Measurements from ENCODE around the gene MTARC2.
A peak's percentile ranks its signal among the peaks of the same experiment; 100 is the strongest.
"Not testable (repeated sequence)": the region's sequence is repeated elsewhere in the genome, so short reads cannot be mapped to it uniquely, and the experiment has no call there.

MTARC2 gene

GRCh38 chr1:220733086-220733601 lies 15.0 kb upstream of the MTARC2 start:
- peak; percentile 68 to 77 for DNase-seq

GRCh38 chr1:220734571-220735326 lies 13.4 kb upstream of the MTARC2 start:
- no peak for DNase-seq

GRCh38 chr1:220736283-220736682 lies 11.8 kb upstream of the MTARC2 start:
- not testable (repeated sequence) for DNase-seq

DNA sequence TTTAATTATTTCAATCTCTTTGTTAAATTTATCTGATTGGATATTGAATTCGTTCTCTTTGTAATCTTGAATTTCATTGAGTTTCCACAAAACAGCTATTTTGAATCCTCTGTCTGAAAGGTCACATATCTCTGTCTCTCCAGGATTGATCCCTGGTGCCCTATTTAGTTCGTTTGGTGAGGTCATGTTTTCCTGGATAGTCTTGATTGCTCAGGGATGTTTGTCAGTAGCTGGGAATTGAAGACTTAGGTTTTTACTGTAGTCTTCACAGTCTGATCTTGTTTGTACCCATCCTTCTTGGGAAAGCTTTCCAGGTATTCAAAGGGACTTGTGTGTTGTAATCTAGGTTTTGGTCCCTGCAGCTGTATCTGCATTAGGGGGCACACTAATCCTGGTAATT lies 6.8 kb upstream of the MTARC2 start:
- DNase-seq = no peak

DNA sequence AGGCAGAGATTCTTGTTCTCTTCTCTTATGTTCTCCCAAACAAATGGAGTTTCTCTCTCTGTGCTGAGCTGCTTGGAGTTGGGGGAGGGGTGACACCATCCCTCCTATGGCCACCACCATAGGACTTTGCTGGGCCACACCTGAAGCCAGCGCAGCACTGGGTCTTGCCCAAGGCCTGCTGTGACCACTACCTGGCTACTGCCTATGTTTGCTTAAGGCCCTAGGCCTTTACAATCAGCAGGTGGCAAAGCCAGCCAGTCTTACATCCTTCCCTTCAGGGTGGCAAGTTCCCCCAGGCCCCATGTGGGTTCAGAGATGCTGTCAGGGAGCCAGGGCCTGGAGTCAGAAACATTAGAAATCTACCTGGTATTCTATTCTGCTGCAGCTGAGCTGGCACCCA lies 6.3 kb upstream of the MTARC2 start:
- no peak for DNase-seq

DNA sequence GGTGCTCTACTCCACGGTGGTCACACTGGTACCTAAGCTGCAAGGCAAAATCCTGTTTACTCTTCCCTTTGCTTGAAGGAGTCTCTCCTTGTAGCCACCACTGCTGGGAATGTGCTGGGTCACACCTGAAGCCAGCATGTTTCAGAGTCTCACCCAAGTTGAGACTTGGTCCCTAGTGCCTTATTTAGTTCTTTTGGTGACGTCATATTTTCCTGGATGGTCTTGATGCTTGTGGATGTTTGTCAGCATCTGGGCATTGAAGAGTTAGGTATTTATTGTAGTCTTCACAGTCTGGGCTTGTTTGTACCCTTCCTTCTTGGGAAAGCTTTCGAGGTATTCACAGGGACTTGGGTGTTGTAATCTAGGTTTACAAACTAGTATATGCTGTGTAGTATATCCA lies 5.6 kb upstream of the MTARC2 start:
- no peak for DNase-seq

DNA sequence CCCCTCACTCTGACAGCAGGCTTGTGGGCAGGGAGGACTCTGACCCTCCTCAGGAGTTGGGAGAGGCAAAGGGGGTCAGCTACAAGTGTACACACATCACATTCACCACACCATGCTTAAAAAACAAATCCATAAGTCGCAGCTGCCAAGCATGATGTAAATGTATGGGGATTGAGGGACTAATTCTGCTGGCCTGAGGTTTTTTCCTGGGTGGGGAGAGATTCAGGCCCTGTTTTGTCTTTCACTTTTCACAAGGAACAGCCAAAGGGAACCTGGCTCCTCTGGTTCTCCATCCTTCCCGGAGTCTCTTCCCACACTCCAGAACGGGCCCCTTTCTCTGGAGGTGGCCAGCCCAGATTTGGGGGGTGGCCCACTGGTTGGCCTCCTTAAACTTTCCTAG lies 1.3 kb upstream of the MTARC2 start:
- no peak for DNase-seq

DNA sequence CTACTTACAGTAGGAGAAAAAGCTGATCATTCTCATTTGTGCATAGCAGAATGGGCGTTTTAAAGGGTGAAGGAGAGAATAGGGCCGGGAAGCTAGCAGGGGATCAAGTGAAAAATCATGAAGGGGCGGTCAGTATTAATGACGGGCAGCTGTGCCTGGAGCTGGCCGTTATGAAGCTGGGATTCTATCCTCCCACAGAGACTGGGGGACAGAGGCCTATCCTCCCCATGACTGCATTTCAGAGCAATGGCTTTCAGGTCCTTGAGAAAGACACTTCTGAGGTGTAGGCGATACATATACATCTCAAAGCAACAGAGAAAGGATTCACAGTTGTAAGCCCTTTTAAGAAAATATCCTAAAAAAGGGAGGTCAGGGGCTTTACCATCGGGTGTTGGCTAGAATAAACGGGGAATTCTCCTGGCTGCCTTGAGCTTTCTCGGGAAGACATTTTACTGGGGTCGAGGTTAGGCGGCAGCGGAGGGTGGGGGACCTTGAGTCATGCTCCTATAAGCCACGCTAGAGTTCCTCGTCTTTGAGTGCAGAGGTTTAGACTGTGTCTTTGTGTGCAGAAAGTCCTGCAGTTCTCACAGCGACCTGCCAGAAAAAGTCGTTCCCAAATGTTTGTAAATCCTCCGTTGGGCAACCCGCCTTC lies 559 bp upstream of the MTARC2 start:
- DNase-seq = no peak

GRCh38 chr1:220748936-220749335 lies 814 bp downstream of the MTARC2 start:
- DNase-seq = no peak

DNA sequence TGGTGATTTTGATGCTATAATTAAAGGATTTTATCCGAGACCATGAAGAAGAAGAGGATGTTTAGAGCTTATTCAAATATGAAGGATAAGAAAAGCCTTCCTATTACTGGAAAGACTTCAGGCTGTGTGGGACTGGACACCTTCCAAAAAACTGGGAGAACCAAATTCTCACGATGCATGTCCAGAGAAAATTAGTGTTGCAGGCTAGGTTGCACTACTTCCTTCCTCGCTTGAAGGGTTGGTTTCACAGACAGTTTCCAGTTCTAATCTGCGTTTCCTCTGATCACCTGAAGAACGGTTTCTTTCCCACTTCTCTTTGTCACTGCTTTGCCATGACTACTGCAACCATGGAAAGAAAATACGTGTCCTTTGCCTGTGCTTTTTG lies 2.0 kb downstream of the MTARC2 start:
- DNase-seq = no peak

- no peak for DNase-seq
Measured at GRCh38 chr1:220751111-220751510, 3.0 kb downstream of the MTARC2 start.

DNA sequence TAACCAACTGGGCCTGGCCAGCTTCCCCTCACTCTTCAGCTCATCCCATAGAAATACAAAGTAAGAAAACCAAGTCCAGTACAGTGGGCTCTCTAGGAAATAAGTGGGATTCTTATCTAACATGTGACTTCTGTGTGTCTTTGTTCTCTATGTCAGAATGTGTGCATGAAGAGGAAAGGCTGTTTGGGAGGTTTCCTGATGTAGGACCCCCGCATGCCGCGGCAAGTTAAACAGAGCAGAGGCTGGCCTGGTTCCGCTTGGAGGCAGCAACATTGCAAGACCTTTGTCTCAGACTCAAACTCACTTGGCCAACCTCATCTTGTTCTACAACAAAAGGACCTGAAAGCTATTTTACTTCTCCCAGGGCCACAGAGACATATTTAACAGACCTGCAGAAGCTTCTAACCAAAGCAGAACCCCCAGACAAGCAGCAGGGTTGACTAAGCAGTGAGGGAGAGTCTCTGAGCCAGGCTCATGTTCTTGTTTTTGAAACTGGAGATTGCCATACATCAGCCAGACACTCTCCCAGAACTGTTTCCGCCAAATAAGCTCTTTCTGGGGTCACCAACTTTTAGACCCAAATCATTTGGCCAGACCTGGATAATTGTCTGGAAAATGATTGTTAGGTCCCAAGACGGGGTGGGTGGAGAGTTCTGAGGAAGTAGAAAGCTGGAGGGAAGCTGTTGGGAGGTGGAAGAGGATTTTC lies 6.2 kb downstream of the MTARC2 start:
- DNase-seq = no peak

- no peak for DNase-seq
Measured at GRCh38 chr1:220754918-220755295, 6.8 kb downstream of the MTARC2 start.

- DNase-seq = no peak
Measured at GRCh38 chr1:220755309-220755708, 7.2 kb downstream of the MTARC2 start.

GRCh38 chr1:220757441-220757840 lies 9.3 kb downstream of the MTARC2 start:
- no peak for DNase-seq

GRCh38 chr1:220759147-220759546 lies 11.0 kb downstream of the MTARC2 start:
- no peak for DNase-seq

DNA sequence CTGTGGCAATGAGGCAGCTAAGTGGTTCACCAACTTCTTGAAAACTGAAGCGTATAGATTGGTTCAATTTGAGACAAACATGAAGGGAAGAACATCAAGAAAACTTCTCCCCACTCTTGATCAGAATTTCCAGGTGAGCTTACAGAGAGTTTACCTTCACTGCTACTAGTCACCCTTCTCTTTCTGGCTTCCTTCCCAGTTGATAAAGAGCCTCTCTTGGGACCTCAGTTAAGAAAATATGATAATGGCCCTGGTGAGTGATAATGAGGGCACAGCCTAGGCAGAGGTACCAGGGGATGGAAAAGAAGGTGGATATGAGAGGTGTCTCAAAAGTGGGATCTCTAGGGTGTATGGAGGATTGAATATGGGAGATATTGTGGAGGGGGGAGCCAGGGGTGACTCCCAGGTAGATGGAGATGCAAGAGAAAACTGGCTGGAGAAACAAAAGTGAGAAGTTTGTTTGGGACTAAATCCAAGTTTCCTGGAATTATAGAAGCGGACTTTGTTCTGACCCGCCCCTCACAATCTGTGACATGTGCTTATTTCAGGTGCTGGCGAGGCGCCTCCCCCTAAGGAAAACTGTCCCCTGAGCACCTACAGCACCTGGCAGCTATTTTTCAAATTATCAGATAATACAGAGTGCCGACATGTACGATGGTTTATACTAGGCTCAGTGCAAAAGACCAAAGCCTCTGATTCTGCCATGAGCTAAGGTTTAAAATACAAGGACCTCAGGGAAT lies 13.7 kb downstream of the MTARC2 start:
- no peak for DNase-seq

DNA sequence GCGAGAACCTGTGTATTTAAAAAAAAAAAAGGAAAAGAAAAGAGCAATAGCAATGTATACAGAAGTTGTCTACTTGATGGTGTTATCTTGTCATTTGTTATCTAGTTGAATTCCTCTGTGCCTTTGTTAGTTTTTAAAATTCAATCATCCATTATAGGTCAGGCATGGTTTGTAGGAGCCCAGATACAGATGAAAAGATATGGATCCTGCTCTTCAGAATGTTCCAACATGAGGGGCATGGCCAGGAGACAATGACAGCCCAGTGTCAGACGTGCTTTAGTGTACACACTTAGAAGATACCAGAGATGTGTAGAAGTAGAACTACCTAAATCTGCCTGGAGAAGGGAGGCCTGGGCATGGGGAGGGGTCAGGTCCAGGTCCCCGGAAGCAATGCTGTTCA lies 16.6 kb downstream of the MTARC2 start:
- DNase-seq = no peak

DNA sequence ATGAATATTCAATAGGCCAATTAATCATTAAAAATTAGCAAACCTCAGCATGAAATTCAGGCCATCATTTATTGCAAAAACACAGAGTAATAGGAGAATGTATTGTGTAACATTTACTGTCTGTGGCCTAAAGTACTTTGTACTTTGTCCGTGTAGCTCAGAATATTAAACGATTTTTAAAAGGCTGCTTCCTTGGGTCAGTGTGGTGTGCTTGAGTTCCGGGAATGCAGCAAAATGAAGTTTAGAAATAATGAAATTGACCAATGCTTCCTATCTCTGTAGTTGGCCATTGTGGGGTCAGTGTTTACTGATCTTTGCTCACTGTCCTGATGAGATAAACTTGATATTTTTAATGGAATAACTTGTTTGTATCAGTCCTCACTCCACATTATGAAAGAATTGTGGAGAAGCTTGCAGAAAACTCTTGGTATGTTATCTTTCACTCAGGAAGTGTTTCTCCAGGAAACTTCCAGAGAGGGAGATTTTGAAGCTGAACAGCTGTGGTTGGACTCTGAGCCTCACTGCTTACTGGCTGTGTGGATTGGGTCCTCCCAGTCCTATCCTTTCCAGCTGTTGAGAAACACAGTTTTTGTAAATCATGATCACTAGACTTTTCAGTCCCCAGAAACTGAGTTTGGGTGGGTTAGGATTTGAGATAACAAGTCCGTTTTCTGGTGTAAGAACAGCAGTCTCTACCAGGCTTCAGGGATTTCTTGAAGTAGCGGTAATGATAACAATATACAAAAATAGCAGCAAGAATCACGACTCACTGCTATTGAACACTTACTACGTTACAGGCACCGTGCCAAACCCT lies 19.4 kb downstream of the MTARC2 start:
- DNase-seq = peak; percentile 23 to 31

- peak; percentile 68 to 70 for DNase-seq
Measured at GRCh38 chr1:220768126-220768601, 20.0 kb downstream of the MTARC2 start.

DNA sequence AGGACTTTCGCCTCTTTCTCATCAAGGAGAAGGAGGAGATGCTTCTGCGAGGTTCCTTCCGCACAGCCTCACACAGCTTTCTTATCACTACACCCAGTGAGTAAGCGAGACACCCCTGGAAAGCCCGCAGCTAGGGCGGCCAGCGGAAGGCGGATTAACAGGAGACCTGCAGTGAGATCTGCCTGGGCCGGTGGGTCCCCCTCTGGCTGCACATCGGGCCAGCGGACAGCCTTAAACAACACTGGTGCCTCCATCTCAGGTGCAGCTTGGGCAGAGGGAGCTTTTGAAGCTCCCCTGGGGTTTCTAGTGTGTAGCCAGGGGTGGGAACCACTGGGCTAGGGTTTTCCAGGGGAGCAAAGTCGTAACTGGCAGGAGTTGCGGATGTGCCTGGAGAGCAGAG lies 21.1 kb downstream of the MTARC2 start:
- DNase-seq = no peak

DNA sequence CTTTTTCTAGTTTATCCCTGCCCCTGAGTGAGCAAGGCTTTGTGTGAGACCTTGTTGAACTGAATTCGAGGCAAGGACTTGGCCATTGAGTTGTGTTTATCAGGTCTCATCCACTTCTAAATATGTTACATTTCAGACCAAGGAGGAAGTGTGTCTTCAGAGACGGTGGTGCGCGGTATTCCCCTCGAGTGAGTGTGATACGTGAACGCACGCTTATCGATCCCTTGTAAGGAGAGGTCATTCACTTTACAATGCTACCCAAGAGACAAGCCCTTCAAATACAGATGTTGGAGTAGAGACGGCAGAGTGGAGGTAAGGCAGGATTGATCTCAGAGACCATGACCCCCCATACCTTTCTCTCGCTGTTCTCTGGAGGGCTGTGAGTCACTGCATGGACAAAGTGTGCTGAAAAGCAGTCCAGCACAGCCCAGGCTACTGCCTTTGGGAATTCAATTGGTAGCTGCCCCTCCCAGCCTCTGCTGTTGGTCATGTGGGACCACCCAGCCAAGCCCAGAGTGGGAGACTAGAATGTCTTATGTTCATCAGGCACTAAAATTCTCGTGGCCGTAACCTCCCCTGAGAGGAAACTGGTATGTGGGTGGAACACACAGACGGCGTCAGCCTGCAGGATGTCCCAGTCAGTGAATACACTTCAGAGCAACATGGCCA lies 22.3 kb downstream of the MTARC2 start:
- DNase-seq = no peak
